HCT116 (cell line): ENCODE data around the gene ASB1.

Experiments
- CTCF ChIP-seq, 3 experiments: fragments of 200-600 bp in 1 of 3; sonication (generic) in 1 of 3; IDR thresholded peaks in 2 of 3; conservative IDR thresholded peaks in 1 of 3; 2 replicates each; pipeline ENCODE4 v1.5.1; 2012 to 2017; ENCODE audit warnings: low read depth in 2 of 3, low read length in 2 of 3, antibody characterized with exemption in 1 of 3, borderline replicate concordance in 1 of 3, control low read depth in 1 of 3, mild to moderate bottlenecking in 1 of 3, mixed read lengths in 1 of 3, mixed run types in 1 of 3, moderate library complexity in 1 of 3; ENCODE audit not compliant: insufficient read depth in 1 of 3
- EZH2 ChIP-seq: fragments of 200-600 bp; sonication (generic); IDR thresholded peaks from 2 replicates; pipeline ENCODE4 v1.6.1; 2017; ENCODE audit warnings: antibody characterized with exemption, mixed run types
- EZH2phosphoT487 ChIP-seq: fragments of 200-600 bp; IDR thresholded peaks from 2 replicates; pipeline ENCODE4 v1.6.1; 2018; ENCODE audit warnings: antibody characterized with exemption, borderline replicate concordance
- JUND ChIP-seq: IDR thresholded peaks from 2 replicates; pipeline ENCODE4 v1.6.1; 2012
- MAX ChIP-seq: IDR thresholded peaks from 2 replicates; pipeline ENCODE4 v1.6.1; 2012
- POLR2A ChIP-seq: IDR thresholded peaks from 2 replicates; pipeline ENCODE4 v1.7.0; 2011; ENCODE audit warnings: borderline replicate concordance; ENCODE audit not compliant: insufficient read depth, insufficient read length; ENCODE audit errors: extremely low read depth
- POLR2AphosphoS5 ChIP-seq: IDR thresholded peaks from 2 replicates; pipeline ENCODE4 v1.6.1; 2011; ENCODE audit warnings: mild to moderate bottlenecking, low read depth, low read length, moderate library complexity
- RAD21 ChIP-seq: IDR thresholded peaks from 2 replicates; pipeline ENCODE4 v1.6.1; 2012; ENCODE audit warnings: low read depth, mild to moderate bottlenecking
- SIN3A ChIP-seq: IDR thresholded peaks from 2 replicates; pipeline ENCODE4 v1.6.1; 2012; ENCODE audit warnings: low read depth
- SP1 ChIP-seq: IDR thresholded peaks from 2 replicates; pipeline ENCODE4 v1.6.1; 2012; ENCODE audit warnings: low read depth
- YY1 ChIP-seq: IDR thresholded peaks from 2 replicates; pipeline ENCODE4 v1.6.1; 2011; ENCODE audit warnings: low read length, low read depth, moderate library complexity, mild to moderate bottlenecking; ENCODE audit not compliant: insufficient replicate concordance; ENCODE audit errors: extremely low read depth
- ZFX ChIP-seq: fragments of 450-650 bp; IDR thresholded peaks from 2 replicates; pipeline ENCODE4 v1.6.1; 2017

GRCh38 chr2:238492840-238493239, 66.1 kb downstream of the ASB1 start:
- TF ChIP-seq POLR2A (no peak), SIN3A (no peak), YY1 (no peak), CTCF (IDR thresholded peaks at IDR 0.05 in 2 of 3, conservative IDR thresholded peaks at IDR 0.05 in 1 of 3; ENCODE audit: borderline replicate concordance in 1 of 3, insufficient read depth in 1 of 3, low read depth in 2 of 3, low read length in 2 of 3) (no peak), SP1 (no peak), MAX (no peak), RAD21 (no peak), POLR2AphosphoS5 (no peak), EZH2 (no peak), EZH2phosphoT487 (no peak), JUND (no peak), ZFX (no peak)
